HG02763 (cell line): ENCODE data around the gene SKOR1.

Source experiments
- ATAC-seq: cut with Tn5 transposase; IDR thresholded peaks from one replicate; pipeline ENCODE4 v1.9.1; 2021; ENCODE audit warnings: mild to moderate bottlenecking, moderate library complexity; ENCODE audit not compliant: unreplicated experiment

SKOR1 gene

GRCh38 chr15:67816668-67817067, 8.6 kb upstream of the SKOR1 start:
- no peak for ATAC-seq

DNA sequence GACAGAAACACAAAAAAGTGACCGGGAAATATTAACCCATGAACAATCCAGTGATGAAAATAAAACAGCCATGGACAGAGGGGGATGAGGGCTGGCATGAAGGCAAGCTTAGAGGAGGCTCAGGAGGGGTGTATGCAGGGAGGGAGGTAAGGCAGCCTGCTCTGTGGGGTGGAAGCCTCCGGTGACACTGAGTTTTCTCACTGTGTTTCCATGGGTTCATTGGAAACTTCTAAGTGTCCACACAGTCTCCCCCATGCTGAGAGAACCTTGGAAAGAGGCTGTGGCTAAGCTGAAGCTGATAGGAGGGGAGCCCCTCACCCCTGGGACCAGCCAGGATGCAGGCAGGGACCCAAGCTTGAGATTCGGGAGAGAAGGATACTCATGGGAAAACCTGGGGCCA, 6.8 kb upstream of the SKOR1 start:
- ATAC-seq = no peak

- ATAC-seq = no peak
These were observed 5.7 kb upstream of the SKOR1 start for GRCh38 chr15:67819636-67820035.

DNA sequence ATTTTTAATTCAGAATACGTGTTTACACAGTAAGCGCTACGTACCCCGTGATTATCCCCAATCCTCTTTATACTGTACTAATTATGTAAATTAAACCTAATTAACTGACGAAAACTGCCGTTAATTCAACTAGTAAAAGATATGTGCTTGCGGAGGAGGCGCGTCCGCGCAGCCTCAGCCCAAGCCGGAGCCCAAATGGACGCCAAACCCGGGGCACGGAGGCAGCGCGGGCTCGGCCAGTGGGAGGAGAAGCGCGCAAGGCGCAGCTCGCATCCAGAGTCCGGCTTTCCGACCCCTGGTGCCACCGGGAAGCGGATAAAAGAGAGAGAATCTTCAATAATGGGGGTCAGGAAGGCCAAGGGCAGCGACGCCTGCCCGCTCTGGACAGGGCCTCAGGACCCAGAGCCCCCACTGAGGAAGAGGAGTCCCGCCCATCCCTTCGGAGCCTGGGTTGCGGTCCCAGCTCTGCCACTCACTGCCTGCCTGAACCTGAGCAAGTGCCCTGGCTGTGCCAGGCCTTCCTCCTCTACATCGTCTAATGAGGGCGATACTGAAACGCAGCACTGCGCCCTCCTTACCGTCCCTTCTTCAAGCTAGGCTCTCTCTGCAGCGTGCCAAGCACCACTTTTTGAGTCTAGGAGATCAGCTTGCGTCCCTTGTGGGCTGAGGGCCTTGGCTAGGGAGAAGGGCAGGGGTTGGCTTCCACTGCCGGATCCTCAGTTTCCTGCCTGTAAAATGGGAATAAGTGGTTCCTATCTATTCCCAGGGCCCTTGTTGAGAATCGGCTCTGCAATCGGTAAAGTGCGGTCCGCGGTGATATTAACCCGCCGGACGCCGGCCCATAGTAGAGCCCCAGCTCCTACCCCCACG, 5.0 kb upstream of the SKOR1 start:
- ATAC-seq = no peak

DNA sequence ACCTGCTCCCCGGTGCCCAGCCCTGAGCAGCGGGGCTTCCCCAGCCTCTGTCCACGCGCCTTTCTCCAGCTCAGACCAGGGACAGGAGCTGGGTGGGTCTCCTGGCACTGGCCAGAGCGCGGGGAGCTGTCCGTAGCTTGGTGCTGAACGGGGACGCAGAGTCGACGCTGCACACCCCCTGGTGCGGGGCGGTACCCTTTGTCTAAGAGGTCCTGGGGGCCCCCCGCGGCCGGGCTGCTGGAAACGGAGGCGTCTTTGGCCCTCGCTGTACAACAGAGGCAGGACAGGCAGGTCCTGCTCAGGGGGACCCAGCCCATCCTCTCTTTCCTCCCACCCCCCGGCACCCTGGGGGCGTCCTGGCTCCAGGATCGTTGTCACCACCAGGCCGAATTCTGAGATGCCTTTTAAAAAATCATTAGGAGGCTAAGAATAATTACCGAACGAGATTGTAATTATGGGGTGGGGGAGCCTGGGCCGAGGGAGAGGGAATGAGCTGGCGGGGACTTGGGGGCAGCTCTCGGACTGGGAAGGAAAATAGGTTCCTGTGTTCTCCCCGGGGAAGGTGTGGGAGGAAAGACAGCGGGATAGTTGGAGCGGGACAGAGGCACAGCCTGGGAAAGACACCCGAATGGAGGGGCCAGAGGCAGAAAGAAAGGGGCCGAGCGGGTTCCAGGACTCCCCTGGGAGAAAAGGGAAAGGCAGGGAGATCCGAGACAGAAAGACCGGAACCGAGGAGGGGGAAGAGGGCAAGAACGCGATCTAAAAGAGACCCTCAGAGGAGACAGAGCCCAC, 4.1 kb upstream of the SKOR1 start:
- ATAC-seq = no peak

DNA sequence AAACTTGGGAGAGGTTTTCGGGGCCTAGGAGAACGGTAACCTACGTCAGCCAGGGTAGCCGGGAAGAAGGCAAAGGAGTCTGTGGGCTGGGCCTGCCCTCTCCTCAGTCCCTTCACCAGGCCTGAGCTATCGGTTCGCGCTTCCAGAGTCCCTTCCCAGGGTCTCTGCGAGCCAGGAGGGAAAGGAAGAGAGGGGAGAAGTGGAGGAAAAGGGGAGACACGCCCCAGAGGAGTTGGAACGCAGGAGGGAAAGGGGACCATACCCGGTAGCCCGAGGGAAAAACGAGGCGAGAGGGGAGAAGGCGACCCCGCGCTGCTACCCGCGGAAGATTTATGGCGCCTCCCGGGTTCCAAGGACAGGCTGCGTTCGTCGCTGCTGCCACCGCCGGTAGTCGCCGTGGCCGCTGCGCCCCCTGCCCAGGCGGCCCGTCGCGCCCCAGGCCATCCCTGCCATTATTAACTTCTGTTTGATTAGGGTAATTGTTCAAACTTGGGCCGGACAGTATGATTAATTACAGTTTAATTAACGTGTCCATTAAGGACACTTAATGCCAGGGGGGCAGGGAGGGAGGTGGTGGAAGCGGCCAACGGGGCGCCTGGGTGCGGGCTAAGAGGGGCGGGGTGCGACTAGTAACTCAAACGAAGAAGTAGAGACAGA, 3.4 kb upstream of the SKOR1 start:
- no peak for ATAC-seq

GRCh38 chr15:67822537-67823313, 2.6 kb upstream of the SKOR1 start:
- no peak for ATAC-seq

DNA sequence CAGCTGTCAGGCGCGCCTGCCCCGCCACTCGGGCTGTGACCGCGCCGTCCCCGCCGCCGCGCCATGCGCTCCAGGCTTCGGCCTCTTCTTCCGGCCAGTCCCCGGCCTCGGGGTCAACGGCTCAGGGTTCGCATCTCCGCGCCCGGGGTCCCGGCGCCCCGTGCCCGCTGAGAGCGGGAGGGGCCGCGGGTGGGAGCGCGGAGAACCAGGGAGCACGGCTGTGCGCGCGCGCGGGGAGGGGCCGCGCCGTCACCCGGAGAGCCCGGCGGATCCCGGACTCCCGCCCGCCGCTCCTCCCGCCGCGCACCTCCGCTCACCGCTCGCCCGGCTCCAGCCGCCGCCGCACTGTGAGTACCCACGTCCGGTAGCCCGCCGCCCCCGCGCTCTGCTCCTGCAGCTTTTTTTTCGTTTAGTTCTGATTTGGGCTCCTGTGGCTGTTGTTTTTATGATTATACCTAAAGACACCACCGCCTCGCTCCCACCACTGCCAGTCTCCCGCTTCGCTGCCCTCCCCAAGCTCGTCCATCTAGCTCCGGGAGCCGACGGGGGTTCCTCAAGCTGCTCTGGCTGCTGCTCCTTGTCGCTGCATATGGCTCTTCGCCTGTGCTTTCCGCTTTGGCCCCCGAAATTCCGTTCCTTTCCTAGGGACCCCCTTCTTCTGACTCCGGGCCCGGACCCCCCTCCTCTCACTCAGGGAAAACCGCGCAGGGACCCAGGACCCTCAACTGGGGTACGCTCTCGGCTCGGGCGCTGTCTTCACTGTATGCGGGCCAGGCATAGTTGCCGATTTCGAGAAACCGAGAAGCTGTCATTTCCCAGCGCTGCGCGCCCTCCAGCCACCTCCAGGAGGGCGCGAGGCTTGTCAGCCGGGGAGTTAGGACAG, 1.8 kb upstream of the SKOR1 start:
- no peak for ATAC-seq

DNA sequence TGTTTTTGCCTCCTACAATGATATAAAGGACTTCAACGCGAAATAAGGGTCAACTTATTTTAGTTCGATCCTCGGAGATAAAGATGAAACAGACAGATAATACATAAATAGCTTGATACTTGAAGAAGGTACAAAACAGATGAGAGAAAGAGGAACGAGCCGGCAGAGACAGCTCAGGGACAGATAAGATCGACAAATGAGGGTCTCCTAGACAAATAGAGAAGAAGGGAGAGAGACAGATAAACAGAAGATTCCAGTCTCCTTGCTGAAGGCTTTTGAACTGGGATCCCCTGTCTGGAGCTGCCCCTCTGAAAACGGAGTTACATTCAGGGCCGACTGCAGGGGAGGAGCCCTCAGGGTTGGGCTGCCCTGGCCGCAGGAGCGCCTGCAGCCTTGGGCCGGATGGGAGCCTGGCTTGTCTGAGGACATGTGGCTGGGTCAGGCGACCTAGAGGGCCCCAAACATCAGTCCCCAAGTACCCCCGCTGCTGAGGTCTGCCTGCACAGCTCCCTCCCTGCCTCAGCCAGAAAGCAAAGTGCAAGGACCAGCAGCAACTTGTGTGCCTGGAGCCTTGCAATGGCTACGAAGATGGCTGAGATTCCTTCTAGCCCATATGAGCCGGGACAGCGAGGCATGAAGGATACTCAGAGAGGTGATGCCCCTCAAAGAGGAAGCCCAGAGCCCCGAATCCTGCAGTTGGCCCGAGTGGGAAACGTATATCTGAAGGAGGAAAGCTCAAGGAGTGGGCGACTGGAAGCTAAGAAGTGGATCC, 926 bp upstream of the SKOR1 start:
- ATAC-seq = no peak

- no peak for ATAC-seq
These were observed 790 bp downstream of the SKOR1 start for GRCh38 chr15:67825881-67826716.

GRCh38 chr15:67826717-67827561, 1.6 kb downstream of the SKOR1 start:
- ATAC-seq = no peak

DNA sequence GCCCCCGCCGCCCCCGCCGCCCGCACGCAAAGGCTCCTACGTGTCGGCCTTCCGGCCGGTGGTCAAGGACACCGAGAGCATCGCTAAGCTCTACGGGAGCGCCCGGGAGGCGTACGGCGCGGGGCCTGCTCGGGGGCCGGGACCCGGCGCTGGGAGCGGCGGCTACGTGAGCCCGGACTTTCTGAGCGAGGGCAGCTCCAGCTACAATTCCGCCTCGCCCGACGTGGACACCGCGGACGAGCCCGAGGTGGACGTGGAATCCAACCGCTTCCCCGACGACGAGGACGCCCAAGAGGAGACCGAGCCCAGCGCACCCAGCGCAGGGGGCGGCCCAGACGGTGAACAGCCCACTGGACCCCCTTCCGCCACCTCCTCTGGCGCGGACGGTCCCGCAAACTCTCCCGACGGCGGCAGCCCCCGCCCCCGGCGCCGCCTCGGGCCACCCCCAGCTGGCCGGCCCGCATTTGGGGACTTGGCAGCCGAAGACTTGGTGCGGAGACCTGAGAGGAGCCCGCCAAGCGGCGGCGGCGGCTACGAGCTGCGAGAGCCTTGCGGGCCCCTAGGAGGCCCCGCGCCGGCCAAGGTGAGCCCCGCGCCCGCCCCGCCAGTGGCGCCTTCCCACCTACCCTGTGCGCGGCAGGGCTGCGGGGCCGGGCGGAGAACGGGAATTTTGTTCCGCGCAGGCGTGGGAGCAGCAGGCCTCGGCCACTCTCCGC, 2.4 kb downstream of the SKOR1 start:
- no peak for ATAC-seq

DNA sequence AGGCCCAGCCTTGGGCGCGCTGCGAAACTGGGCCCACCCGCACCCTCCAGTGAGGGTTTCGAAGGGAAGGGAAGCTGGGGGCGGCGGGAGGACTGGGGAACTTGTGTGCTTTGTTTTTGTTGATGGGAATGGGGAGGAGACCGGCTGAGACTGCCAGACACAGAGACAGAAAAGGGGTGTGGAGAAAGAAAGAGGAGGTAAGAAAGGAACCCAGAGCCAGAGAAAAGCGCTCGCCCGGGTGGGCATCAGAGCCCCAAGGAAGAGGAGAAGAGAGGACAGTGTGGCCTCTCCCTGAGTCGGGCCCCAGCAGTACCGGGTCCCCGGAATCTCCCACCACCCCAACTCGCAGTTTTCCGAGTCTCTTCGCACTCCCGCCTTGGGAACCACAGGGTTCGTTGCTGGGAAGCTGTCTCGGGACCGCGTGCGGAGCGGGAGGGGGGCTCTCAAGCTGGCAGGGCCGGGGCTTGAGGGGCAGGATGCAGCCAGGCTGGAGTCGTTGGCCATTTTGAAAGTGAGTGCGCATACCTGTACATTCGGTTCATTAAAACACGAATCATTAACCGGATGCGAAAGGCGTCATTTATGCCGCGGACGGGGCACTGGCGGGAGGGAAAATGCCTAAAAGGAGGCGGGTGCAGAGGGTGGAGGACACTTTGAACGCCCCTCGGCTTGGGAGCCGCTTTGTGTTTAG, 3.1 kb downstream of the SKOR1 start:
- no peak for ATAC-seq

- no peak for ATAC-seq
These were observed 3.8 kb downstream of the SKOR1 start for GRCh38 chr15:67828969-67829646.

DNA sequence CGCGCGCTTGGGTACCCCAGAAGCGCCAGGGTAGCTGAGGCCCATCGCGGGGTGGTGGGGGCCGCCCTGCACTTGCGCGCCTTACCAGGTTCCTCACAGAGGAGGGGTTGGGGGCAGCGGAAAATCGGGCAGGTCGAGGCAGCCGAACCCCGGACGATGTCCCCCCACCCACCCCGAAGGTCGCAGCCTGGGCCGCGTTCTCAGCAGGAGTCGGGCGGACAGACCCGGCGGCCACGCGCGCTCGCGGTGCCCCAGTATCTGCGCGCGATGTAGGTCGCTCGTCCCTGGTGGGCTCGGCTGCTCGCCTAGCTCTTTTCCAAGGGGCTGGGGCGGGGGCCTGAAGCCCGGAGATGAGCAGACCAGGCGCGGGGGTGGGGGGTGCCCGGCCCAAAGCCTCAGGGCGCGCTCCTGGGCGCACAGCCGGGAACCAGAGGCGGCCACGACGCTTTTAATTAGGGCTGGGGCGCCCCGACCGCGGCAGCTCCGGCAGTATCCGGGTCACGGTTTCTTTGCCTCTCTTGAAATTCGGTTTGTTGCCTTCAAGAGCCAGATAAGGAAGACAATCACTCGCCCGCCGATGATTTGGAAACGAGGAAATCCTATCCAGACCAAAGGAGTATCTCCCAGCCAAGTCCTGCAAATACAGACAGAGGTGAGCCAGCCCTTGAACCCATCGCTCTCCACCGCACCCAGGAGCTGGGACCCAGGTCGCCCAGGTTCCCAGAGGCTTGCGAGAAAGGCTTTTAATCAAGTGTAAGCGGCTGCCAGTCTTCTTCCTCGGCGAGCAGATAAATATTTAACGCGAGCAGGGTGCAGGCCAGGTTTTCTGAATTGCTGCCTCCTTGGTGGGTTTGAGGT, 4.6 kb downstream of the SKOR1 start:
- ATAC-seq = no peak
